ENCODE data around the gene LRIT1.

The LRIT1 gene

DNA sequence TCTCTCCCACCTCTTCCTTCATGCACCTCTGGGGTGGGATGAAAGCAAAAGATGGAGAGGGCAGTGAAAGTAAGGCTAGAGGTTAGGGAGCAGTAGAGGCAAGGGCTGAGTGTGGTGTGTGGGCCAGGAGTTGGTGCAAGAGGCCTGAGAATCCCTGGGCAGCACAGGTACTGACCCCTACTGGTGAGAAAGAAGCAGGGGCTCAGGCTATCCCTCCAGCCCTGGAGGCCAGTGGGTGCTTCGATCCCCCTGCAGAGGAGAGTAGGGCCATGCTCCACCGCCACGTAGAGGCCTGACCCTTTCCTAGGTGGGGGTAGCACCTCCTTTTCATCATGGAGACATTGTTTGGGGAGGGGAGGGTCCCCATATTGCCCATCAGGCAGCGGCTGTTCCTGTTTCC, 37.2 kb downstream of the LRIT1 start:
- Histone ChIP-seq H3K27me3 (peaks cover 40% of the 10 kb centered on the region), H3K4me1 (ENCODE audit: control insufficient read depth in 1 of 2, insufficient read depth in 1 of 2, low read depth in 1 of 2, low read length in 1 of 2) (no peaks in the 10 kb centered on the region), H3K9me3 (no peaks in the 10 kb centered on the region), H3K27ac (no peak overlapping the region), H3K36me3 (no peaks in the 10 kb centered on the region), H3K4me3 (ENCODE audit: low read depth in 1 of 2, low read length in 1 of 2) (no peak overlapping the region)
- TF ChIP-seq, protein P1, sequence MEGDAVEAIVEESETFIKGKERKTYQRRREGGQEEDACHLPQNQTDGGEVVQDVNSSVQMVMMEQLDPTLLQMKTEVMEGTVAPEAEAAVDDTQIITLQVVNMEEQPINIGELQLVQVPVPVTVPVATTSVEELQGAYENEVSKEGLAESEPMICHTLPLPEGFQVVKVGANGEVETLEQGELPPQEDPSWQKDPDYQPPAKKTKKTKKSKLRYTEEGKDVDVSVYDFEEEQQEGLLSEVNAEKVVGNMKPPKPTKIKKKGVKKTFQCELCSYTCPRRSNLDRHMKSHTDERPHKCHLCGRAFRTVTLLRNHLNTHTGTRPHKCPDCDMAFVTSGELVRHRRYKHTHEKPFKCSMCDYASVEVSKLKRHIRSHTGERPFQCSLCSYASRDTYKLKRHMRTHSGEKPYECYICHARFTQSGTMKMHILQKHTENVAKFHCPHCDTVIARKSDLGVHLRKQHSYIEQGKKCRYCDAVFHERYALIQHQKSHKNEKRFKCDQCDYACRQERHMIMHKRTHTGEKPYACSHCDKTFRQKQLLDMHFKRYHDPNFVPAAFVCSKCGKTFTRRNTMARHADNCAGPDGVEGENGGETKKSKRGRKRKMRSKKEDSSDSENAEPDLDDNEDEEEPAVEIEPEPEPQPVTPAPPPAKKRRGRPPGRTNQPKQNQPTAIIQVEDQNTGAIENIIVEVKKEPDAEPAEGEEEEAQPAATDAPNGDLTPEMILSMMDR (IDR thresholded peaks at IDR 0.05), result no peak

DNA sequence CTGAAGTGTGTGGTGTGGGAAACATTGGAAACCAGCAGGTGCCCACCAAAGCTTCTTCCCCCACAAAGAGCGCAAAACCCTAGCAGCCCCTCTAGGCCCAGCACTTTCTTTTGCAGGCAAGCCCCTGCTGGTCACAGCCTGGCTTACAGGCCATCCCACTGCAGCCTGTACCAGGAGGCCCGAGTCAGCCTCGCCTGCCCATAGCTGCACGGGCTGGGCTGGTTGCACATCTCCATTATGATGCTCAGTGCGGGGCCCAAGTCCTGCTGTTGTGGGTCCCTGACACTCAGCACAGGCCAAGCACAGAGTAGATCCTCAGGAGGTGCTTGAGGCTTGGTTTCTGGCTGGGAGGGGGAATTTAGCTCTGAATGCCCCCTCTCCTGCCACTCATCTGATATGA, 39.0 kb downstream of the LRIT1 start:
- no peaks in the 10 kb centered on the region for H3K4me1 ChIP-seq (ENCODE audit: control insufficient read depth in 1 of 2, insufficient read depth in 1 of 2, low read depth in 1 of 2, low read length in 1 of 2)
- no peak overlapping the region for H3K27ac ChIP-seq
- TF ChIP-seq, protein P1 (IDR thresholded peaks at IDR 0.05), result no peak
- H3K27me3 ChIP-seq, result peaks cover 40% of the 10 kb centered on the region
- no peaks in the 10 kb centered on the region for H3K9me3 ChIP-seq
- H3K36me3 ChIP-seq, result no peaks in the 10 kb centered on the region
- H3K4me3 ChIP-seq (ENCODE audit: low read depth in 1 of 2, low read length in 1 of 2), result no peak overlapping the region

DNA sequence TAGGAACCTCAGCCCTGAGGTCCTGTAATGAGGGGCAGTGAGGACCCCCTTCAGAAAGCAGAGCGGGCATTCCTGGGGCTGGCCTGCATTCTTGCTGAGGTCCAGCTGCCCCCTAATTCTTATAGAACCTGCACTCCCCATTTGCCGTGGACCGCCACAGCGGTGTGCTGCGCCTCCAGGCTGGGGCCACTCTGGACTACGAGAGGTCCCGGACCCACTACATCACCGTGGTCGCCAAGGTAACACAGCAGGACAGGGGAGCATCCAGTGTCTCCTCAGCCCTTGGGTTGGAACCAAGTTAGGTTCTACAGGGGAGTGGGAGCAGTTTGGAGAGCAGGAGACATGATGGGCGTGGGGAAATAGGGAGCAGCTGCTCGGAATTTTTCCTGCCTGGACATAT, 39.7 kb downstream of the LRIT1 start:
- Histone ChIP-seq H3K4me3 (ENCODE audit: low read depth in 1 of 2, low read length in 1 of 2) (no peak overlapping the region), H3K9me3 (no peaks in the 10 kb centered on the region), H3K27me3 (peaks cover 40% of the 10 kb centered on the region), H3K27ac (no peak overlapping the region), H3K4me1 (ENCODE audit: control insufficient read depth in 1 of 2, insufficient read depth in 1 of 2, low read depth in 1 of 2, low read length in 1 of 2) (no peaks in the 10 kb centered on the region), H3K36me3 (no peaks in the 10 kb centered on the region)
- TF ChIP-seq, protein P1 (IDR thresholded peaks at IDR 0.05), result no peak

DNA sequence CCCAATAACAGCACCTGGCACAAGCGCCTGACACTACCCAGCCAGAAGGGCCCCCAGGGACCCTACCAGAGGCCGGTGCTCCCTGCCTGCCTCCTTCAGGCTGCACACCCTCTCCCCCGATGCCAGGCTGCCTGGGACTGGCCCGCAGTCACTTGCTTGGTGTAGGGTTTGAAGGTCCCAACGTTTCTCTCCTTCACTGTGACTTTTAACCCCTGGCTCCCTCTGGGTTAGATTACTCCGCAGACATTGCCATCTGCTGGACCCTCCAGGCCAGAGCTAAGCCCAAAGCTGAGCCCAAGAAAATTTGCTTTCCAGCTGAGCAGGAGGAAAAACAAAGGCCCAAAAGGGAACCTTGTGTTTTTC, 40.1 kb downstream of the LRIT1 start:
- Histone ChIP-seq H3K36me3 (no peaks in the 10 kb centered on the region), H3K27ac (no peak overlapping the region), H3K9me3 (no peaks in the 10 kb centered on the region), H3K27me3 (peaks cover 45% of the 10 kb centered on the region), H3K4me3 (ENCODE audit: low read depth in 1 of 2, low read length in 1 of 2) (no peak overlapping the region), H3K4me1 (ENCODE audit: control insufficient read depth in 1 of 2, insufficient read depth in 1 of 2, low read depth in 1 of 2, low read length in 1 of 2) (no peaks in the 10 kb centered on the region)
- TF ChIP-seq, protein P1 (IDR thresholded peaks at IDR 0.05), result no peak

DNA sequence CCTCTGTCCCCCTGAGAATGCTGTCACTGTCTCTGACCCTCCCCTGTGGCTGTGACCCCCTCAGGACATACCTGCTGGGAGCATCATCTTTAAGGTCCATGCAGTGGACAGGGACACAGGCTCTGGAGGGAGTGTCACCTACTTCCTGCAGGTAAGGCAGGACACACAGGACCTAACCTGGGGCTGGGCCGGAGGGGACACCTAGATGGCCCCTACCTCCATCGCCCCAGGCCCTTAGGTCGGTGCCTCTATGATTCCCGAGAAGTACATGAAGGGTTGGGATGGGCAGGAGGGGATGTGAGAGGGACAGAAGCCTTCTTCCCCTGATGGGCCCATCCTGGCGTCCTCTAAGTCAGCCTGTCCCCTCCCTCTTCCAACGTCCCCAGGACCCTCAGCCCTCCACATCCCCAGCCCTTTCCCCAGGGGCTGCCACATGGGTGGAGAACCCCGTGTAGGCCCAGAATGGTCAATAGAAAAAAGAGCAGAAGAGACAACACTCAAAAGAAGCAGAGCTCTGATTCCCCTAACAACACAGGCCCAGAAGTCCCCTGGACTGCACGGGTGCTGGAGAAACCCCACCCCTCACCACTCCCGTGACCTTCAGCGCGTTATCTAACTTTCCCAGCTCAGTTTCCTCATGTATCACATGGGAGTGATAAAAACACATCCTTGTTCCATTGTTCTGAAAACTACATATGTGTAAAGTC, 40.7 kb downstream of the LRIT1 start:
- Histone ChIP-seq H3K4me3 (ENCODE audit: low read depth in 1 of 2, low read length in 1 of 2) (no peak overlapping the region), H3K27me3 (peaks cover 50% of the 10 kb centered on the region), H3K4me1 (ENCODE audit: control insufficient read depth in 1 of 2, insufficient read depth in 1 of 2, low read depth in 1 of 2, low read length in 1 of 2) (no peaks in the 10 kb centered on the region), H3K36me3 (no peaks in the 10 kb centered on the region), H3K9me3 (no peaks in the 10 kb centered on the region), H3K27ac (no peak overlapping the region)
- TF ChIP-seq, protein P1 (IDR thresholded peaks at IDR 0.05), result no peak

Measured in neutrophil (primary cell).